ENCODE data around the gene CYGB. TPM values are rescaled to one million over a fixed set of nuclear protein-coding genes. Genes with fewer than 3 reads are reported as not detected.

Gene CYGB
- total RNA-seq, 1 experiment from 2014 or later: 0.56 TPM

- intact Hi-C loops (cut with micrococcal nuclease; ENCODE audit: unreplicated experiment): no loop called here
- no peaks in the 10 kb centered on the region for H3K9me3 ChIP-seq (ENCODE audit: low read depth, low read length, poor library complexity, severe bottlenecking)
- CTCF ChIA-PET: interaction anchor here (0.7 kb wide), 1 partner anchor 125 kb away, joined by 11 read pairs; no protein-coding TSS in a partner anchor
- H3K27ac ChIP-seq (ENCODE audit: low read depth, low read length, poor library complexity, severe bottlenecking): no peak overlapping the region
- TF ChIP-seq CTCF (conservative IDR thresholded peaks at IDR 0.05; ENCODE audit: low read depth, low read length) (no peak), EZH2 (IDR thresholded peaks at IDR 0.05; ENCODE audit: borderline replicate concordance, low read depth, low read length, poor library complexity, severe bottlenecking) (no peak)
- DNase-seq (ENCODE audit: low spot score): no peak
- H3K27me3 ChIP-seq (replicated peaks; ENCODE audit: insufficient read depth, low read depth, low read length, poor library complexity): no peaks in the 10 kb centered on the region
- no peak overlapping the region for H3K4me3 ChIP-seq (ENCODE audit: low read depth, low read length, poor library complexity, severe bottlenecking)
- BruUV-seq (replicated peaks): no TSS peak
- POLR2A ChIA-PET (ENCODE audit: low non-redundant PET): no interaction called here
- H3K4me1 ChIP-seq (ENCODE audit: insufficient read depth, low read length, poor library complexity, severe bottlenecking): no peaks in the 10 kb centered on the region
- H3K36me3 ChIP-seq (ENCODE audit: insufficient read depth, low read length, poor library complexity, severe bottlenecking): no peaks in the 10 kb centered on the region
Observed at GRCh38 chr17:76577876-76578275, 40.4 kb upstream of the CYGB start.

GRCh38 chr17:76576189-76576588 is 38.7 kb upstream of the CYGB start:
- CTCF ChIA-PET: no interaction called here
- intact Hi-C loops (cut with micrococcal nuclease; ENCODE audit: unreplicated experiment): no loop called here
- DNase-seq (ENCODE audit: low spot score): no peak
- H3K27me3 ChIP-seq (replicated peaks; ENCODE audit: insufficient read depth, low read depth, low read length, poor library complexity): no peaks in the 10 kb centered on the region
- POLR2A ChIA-PET (ENCODE audit: low non-redundant PET): no interaction called here
- H3K27ac ChIP-seq (ENCODE audit: low read depth, low read length, poor library complexity, severe bottlenecking): no peak overlapping the region
- H3K4me3 ChIP-seq (ENCODE audit: low read depth, low read length, poor library complexity, severe bottlenecking): no peak overlapping the region
- no peaks in the 10 kb centered on the region for H3K4me1 ChIP-seq (ENCODE audit: insufficient read depth, low read length, poor library complexity, severe bottlenecking)
- TF ChIP-seq EZH2 (IDR thresholded peaks at IDR 0.05; ENCODE audit: borderline replicate concordance, low read depth, low read length, poor library complexity, severe bottlenecking): no peak
- TF ChIP-seq CTCF (conservative IDR thresholded peaks at IDR 0.05; ENCODE audit: low read depth, low read length): no peak
- H3K9me3 ChIP-seq (ENCODE audit: low read depth, low read length, poor library complexity, severe bottlenecking): no peaks in the 10 kb centered on the region
- no TSS peak for BruUV-seq (replicated peaks)
- no peaks in the 10 kb centered on the region for H3K36me3 ChIP-seq (ENCODE audit: insufficient read depth, low read length, poor library complexity, severe bottlenecking)

- no peaks in the 10 kb centered on the region for H3K27me3 ChIP-seq (replicated peaks; ENCODE audit: insufficient read depth, low read depth, low read length, poor library complexity)
- H3K4me3 ChIP-seq (ENCODE audit: low read depth, low read length, poor library complexity, severe bottlenecking): no peak overlapping the region
- no peak for TF ChIP-seq EZH2 (IDR thresholded peaks at IDR 0.05; ENCODE audit: borderline replicate concordance, low read depth, low read length, poor library complexity, severe bottlenecking)
- TF ChIP-seq CTCF (conservative IDR thresholded peaks at IDR 0.05; ENCODE audit: low read depth, low read length): no peak
- no peaks in the 10 kb centered on the region for H3K9me3 ChIP-seq (ENCODE audit: low read depth, low read length, poor library complexity, severe bottlenecking)
- no TSS peak for BruUV-seq (replicated peaks)
- intact Hi-C loops (cut with micrococcal nuclease; ENCODE audit: unreplicated experiment): no loop called here
- CTCF ChIA-PET: no interaction called here
- H3K4me1 ChIP-seq (ENCODE audit: insufficient read depth, low read length, poor library complexity, severe bottlenecking): no peaks in the 10 kb centered on the region
- no peak overlapping the region for H3K27ac ChIP-seq (ENCODE audit: low read depth, low read length, poor library complexity, severe bottlenecking)
- POLR2A ChIA-PET (ENCODE audit: low non-redundant PET): no interaction called here
- DNase-seq (ENCODE audit: low spot score): no peak
- no peaks in the 10 kb centered on the region for H3K36me3 ChIP-seq (ENCODE audit: insufficient read depth, low read length, poor library complexity, severe bottlenecking)
Observed at GRCh38 chr17:76575570-76575969, 38.1 kb upstream of the CYGB start.

All from A673 (cell line).